SK-N-MC (cell line): ENCODE results near the gene KCTD1.

Experiments used
- EZH2 ChIP-seq: fragments of 200-600 bp; sonication (generic); IDR thresholded peaks from one replicate; pipeline ENCODE4 v1.6.1; 2017; ENCODE audit warnings: antibody characterized with exemption
- FOXP2 ChIP-seq: optimal IDR thresholded peaks from 2 replicates; pipeline ENCODE3; 2011; ENCODE audit warnings: mild to moderate bottlenecking, moderate library complexity; ENCODE audit not compliant: insufficient read depth; ENCODE audit errors: extremely low read length, control extremely low read depth
- POLR2AphosphoS5 ChIP-seq: IDR thresholded peaks from 2 replicates; pipeline ENCODE4 v1.6.1; 2012; ENCODE audit warnings: mild to moderate bottlenecking, low read depth, low read length, borderline replicate concordance

GRCh38 chr18:26454616-26455015 lies 93.7 kb downstream of the KCTD1 start:
- TF ChIP-seq EZH2 (no peak), POLR2AphosphoS5 (no peak), FOXP2 (no peak)
